Measurements from ENCODE around the gene PCDH1. TPM values are rescaled to one million over a fixed set of nuclear protein-coding genes. Genes with fewer than 3 reads are reported as not detected.

PCDH1 gene
- total and polyA plus RNA-seq, 2 of the 8 experiments (the other 6 are each of a cell fraction or from before 2014, with no cell fraction given) = 101 to 102 TPM

DNA sequence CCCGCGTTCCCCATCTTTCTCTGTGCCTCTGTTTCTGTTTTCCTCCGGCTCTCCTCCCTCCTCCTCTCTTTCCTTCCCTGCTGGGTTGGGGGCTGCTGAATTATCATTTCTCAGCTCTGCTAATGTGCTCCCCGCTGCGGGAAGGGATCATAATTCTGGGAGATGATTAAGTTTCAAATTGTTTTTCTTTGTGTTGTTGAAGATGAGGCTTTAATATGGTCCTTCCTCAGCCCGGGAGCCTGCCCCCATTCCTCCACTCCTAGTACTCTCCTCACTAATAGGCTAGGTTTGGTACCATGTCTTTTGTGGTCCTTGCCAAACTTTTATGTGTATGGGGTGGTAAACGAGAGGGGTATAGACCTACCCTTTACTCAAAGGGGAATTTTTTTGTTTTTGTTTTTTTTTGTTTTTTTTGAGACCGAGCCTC, 5.7 kb upstream of the PCDH1 start (continued):
- no peak for TF ChIP-seq HDAC6 (IDR thresholded peaks at IDR 0.05; ENCODE audit: low read depth, low read length)
- TF ChIP-seq FOSL1 (IDR thresholded peaks at IDR 0.05; ENCODE audit: insufficient read depth, low read depth, low read length) = no peak
- TF ChIP-seq BCL11A (IDR thresholded peaks at IDR 0.05; ENCODE audit: low read depth in 2 of 2, low read length in 2 of 2) = no peak

Data from H1 (cell line).